CD14-positive monocyte (primary cell): ENCODE measurements around the gene KANK2. TPM values are rescaled to one million over a fixed set of nuclear protein-coding genes. Genes with fewer than 3 reads are reported as not detected.

Experiments used
- DNase-seq, 3 donors: peaks; one replicate each; pipeline ENCODE4 v3.0.0-alpha.2; 2011 to 2022
- H2AFZ ChIP-seq: 2 replicates; pipeline ENCODE4 v1.6.0; 2012; ENCODE audit warnings: mild to moderate bottlenecking, low read depth, low read length, inconsistent platforms; ENCODE audit not compliant: insufficient read depth, poor library complexity, severe bottlenecking
- H3K27ac ChIP-seq, 2 donors: 1 replicate in 1 of 2; 2 replicates in 1 of 2; pipeline ENCODE4 v1.5.1; 2012 to 2013; ENCODE audit warnings: low read length in 2 of 2, control low read depth in 1 of 2, inconsistent platforms in 1 of 2, low read depth in 1 of 2, mild to moderate bottlenecking in 1 of 2
- H3K27me3 ChIP-seq, 2 donors: one replicate each; pipeline versions ENCODE4 v1.6.0 to v1.6.1; 2011 to 2013; ENCODE audit warnings: low read length in 2 of 2; ENCODE audit not compliant: control insufficient read depth in 2 of 2, insufficient read depth in 2 of 2
- H3K36me3 ChIP-seq, 2 donors: replicated peaks in 1 of 2; 1 replicate in 1 of 2; 2 replicates in 1 of 2; pipeline versions ENCODE4 v1.5.1 to v1.6.1; 2012 to 2013; ENCODE audit warnings: low read length in 2 of 2, control low read depth in 1 of 2, inconsistent platforms in 1 of 2, mild to moderate bottlenecking in 1 of 2; ENCODE audit not compliant: insufficient read depth in 2 of 2, control insufficient read depth in 1 of 2
- H3K4me1 ChIP-seq, 2 donors: 1 replicate in 1 of 2; 2 replicates in 1 of 2; pipeline versions ENCODE4 v1.5.1 to v1.6.1; 2012 to 2013; ENCODE audit warnings: low read length in 2 of 2, control low read depth in 1 of 2, inconsistent platforms in 1 of 2, mild to moderate bottlenecking in 1 of 2, moderate library complexity in 1 of 2; ENCODE audit not compliant: insufficient read depth in 2 of 2, control insufficient read depth in 1 of 2
- H3K4me2 ChIP-seq: replicated peaks from 2 replicates; pipeline ENCODE3; 2012; ENCODE audit warnings: low read length, moderate library complexity, mild to moderate bottlenecking; ENCODE audit not compliant: poor library complexity, severe bottlenecking; ENCODE audit errors: extremely low read depth
- H3K4me3 ChIP-seq, 3 experiments: fragments of 200-600 bp in 1 of 3; sonication (generic) in 1 of 3; replicated peaks in 1 of 3; 1 replicate in 2 of 3; 2 replicates in 1 of 3; pipeline ENCODE4 v1.5.1; 2011 to 2013; ENCODE audit warnings: low read length in 3 of 3, mild to moderate bottlenecking in 3 of 3, control low read depth in 2 of 3, low read depth in 2 of 3, inconsistent platforms in 1 of 3, moderate library complexity in 1 of 3
- H3K79me2 ChIP-seq: 2 replicates; pipeline ENCODE4 v1.6.0; 2012; ENCODE audit warnings: mild to moderate bottlenecking, control low read depth, inconsistent platforms, low read length, moderate library complexity; ENCODE audit not compliant: insufficient read depth
- H3K9ac ChIP-seq: 2 replicates; pipeline ENCODE4 v1.6.0; 2017; ENCODE audit warnings: low read length, mild to moderate bottlenecking; ENCODE audit not compliant: insufficient read depth, poor library complexity, severe bottlenecking
- H3K9me3 ChIP-seq, 2 donors: replicated peaks in 1 of 2; 1 replicate in 1 of 2; 2 replicates in 1 of 2; pipeline versions ENCODE4 v1.5.1 to v1.6.1; 2012 to 2013; ENCODE audit warnings: low read length in 2 of 2, control low read depth in 1 of 2; ENCODE audit not compliant: control insufficient read depth in 1 of 2, insufficient read depth in 1 of 2
- H4K20me1 ChIP-seq: 2 replicates; pipeline ENCODE4 v1.6.0; 2012; ENCODE audit warnings: mild to moderate bottlenecking, low read length, control low read depth, moderate library complexity; ENCODE audit not compliant: insufficient read depth
- H3K27ac Mint-ChIP-seq, 7 donors: one replicate each; pipeline ENCODE4 v1.8.0; 2020; ENCODE audit warnings: mild to moderate bottlenecking in 7 of 7, mixed read lengths in 7 of 7, moderate library complexity in 6 of 7, inconsistent platforms in 2 of 7
- H3K27me3 Mint-ChIP-seq, 3 donors: one replicate each; pipeline ENCODE4 v1.8.0; 2021 to 2022; ENCODE audit warnings: low read depth in 3 of 3, mild to moderate bottlenecking in 3 of 3, mixed read lengths in 3 of 3, moderate library complexity in 3 of 3, inconsistent platforms in 1 of 3
- H3K36me3 Mint-ChIP-seq, 2 donors: one replicate each; pipeline ENCODE4 v1.8.0; 2020; ENCODE audit warnings: mixed read lengths in 2 of 2, inconsistent platforms in 1 of 2, mild to moderate bottlenecking in 1 of 2
- H3K4me1 Mint-ChIP-seq: one replicate; pipeline ENCODE4 v1.8.0; 2020; ENCODE audit warnings: mild to moderate bottlenecking, mixed read lengths
- H3K4me3 Mint-ChIP-seq, 2 donors: one replicate each; pipeline ENCODE4 v1.8.0; 2020; ENCODE audit warnings: mild to moderate bottlenecking in 2 of 2, mixed read lengths in 2 of 2, moderate library complexity in 1 of 2
- H3K9me3 Mint-ChIP-seq, 7 donors: one replicate each; pipeline ENCODE4 v1.8.0; 2020 to 2022; ENCODE audit warnings: mixed read lengths in 7 of 7, mild to moderate bottlenecking in 6 of 7, moderate library complexity in 6 of 7, inconsistent platforms in 2 of 7
- WGBS: methylation state at CpG from one replicate; pipeline ENCODE4 v1.1.5; 2013; ENCODE audit warnings: missing lambda C conversion rate; ENCODE audit not compliant: insufficient coverage; 5-methylcytosine and 5-hydroxymethylcytosine counted together
- intact Hi-C, 2 donors: fragments of 100-400 bp; cut with micrococcal nuclease; formaldehyde crosslinking; loops; one replicate each; pipeline versions ENCODE4 v1.15.0 to v1.15.1; 2023
- polyA plus RNA-seq, 3 donors: library from polyadenylated mRNA; depleted of rRNA in 1 of 3; unstranded in 2 of 3; stranded (reverse) in 1 of 3; fragments of 300-500 nt in 2 of 3; fragments of >200 nt in 1 of 3; fragmentation: Illumina TruSeq in 2 of 3; gene quantifications; 1 replicate in 2 of 3; 2 replicates in 1 of 3; pipeline ENCODE4 v1.2.3, GENCODE V29; 2012 to 2021
- TF ChIP-seq, protein P1 (sequence below): fragments of 200-600 bp; IDR thresholded peaks from one replicate; pipeline ENCODE4 v1.8.0; 2022; ENCODE audit warnings: antibody characterized with exemption, mild to moderate bottlenecking

Gene KANK2
- polyA plus RNA-seq, 3 donors, result 0.40 to 1.3 (median 0.64) TPM

DNA sequence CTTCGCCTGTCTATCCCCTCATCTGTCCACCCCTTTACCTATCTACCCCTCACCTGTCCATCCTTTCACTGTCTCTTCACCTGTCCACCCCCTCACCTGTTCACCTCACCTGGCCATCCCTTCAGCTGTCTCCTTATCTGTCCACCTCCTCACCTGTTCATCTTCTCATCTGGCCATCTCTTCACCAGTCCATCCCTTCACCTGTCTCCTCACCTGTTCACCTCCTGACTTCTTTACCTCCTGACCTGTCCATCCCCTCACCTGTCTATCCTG, 13.2 kb upstream of the KANK2 start:
- Mint-ChIP-seq H3K9me3 (peaks cover 0 to 15% (median 3%) of the 10 kb centered on the region in 7 donors), H3K4me3 (no peak overlapping the region)
- H2AFZ ChIP-seq, result no peak overlapping the region

DNA sequence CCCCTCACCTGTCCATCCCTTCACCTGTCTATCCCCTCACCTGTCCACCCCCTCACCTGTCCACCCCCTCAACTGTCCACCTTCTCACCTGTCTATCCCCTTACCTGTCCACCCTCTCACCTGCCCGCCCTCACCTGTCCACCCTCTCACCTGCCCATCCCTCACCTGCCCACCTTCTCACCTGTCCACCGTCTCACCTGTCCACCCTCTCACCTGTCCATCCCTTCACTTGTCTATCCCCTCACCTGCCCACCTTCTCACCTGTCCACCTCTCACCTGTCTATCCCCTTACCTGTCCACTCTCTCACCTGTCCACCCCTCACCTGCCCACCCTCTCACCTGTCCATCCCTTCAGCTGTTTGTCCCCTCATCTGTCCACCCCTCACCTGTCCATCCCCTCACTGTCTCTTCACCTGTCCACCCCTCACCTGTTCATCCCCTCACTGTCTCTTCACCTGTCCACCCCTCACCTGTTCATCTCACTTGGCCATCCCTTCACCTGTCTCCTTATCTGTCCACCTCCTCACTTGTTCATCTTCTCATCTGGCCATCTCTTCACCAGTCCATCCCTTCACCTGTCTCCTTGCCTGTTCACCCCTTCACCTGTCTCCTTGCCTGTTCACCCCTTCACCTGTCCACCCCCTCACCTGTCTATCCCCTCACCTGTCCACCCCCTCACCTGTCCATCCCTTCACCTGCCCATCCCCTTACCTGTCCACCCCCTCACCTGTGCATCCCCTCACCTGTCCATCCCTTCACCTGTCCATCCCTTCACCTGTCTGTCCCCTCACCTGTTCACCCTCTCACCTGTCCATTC, 12.7 kb upstream of the KANK2 start:
- no peak for DNase-seq
- Histone ChIP-seq H3K27me3 (no peaks in the 10 kb centered on the region), H3K9ac (no peak overlapping the region), H3K9me3 (peaks cover 0 to 4% of the 10 kb centered on the region in 2 donors), H3K4me1 (no peaks in the 10 kb centered on the region), H3K4me2 (no peak overlapping the region), H3K36me3 (no peaks in the 10 kb centered on the region), H3K27ac (no peak overlapping the region), H2AFZ (no peak overlapping the region), H4K20me1 (no peaks in the 10 kb centered on the region), H3K4me3 (no peak overlapping the region), H3K79me2 (no peaks in the 10 kb centered on the region)
- H3K4me3 Mint-ChIP-seq, result no peak overlapping the region
- H3K27ac Mint-ChIP-seq, result peak overlapping the region in 3 of 7 donors; percentile 40 to 68 (median 47)
- intact Hi-C loops, result loop anchor here in 1 of 2 donors (5.0 kb wide), 1 partner anchor 173 kb away; no protein-coding TSS in a partner anchor
- peaks cover 0 to 12% (median 3%) of the 10 kb centered on the region in 7 donors for H3K9me3 Mint-ChIP-seq
- WGBS, result 81% methylated on average over 2 of the region's 2 CpGs
- peaks cover 2 to 28% (median 8%) of the 10 kb centered on the region in 3 donors for H3K27me3 Mint-ChIP-seq
- peaks cover under 1% of the 10 kb centered on the region for H3K4me1 Mint-ChIP-seq
- TF ChIP-seq, protein P1, sequence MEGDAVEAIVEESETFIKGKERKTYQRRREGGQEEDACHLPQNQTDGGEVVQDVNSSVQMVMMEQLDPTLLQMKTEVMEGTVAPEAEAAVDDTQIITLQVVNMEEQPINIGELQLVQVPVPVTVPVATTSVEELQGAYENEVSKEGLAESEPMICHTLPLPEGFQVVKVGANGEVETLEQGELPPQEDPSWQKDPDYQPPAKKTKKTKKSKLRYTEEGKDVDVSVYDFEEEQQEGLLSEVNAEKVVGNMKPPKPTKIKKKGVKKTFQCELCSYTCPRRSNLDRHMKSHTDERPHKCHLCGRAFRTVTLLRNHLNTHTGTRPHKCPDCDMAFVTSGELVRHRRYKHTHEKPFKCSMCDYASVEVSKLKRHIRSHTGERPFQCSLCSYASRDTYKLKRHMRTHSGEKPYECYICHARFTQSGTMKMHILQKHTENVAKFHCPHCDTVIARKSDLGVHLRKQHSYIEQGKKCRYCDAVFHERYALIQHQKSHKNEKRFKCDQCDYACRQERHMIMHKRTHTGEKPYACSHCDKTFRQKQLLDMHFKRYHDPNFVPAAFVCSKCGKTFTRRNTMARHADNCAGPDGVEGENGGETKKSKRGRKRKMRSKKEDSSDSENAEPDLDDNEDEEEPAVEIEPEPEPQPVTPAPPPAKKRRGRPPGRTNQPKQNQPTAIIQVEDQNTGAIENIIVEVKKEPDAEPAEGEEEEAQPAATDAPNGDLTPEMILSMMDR, result no peak
- no peaks in the 10 kb centered on the region for H3K36me3 Mint-ChIP-seq

More for the DNA sequence above, 13.2 kb upstream of the KANK2 start:
- Histone ChIP-seq H3K79me2 (no peaks in the 10 kb centered on the region), H3K27ac (no peak overlapping the region), H3K27me3 (no peaks in the 10 kb centered on the region), H3K9ac (no peak overlapping the region), H3K9me3 (peaks cover 0 to 4% of the 10 kb centered on the region in 2 donors), H3K36me3 (no peaks in the 10 kb centered on the region), H3K4me3 (no peak overlapping the region), H3K4me1 (no peaks in the 10 kb centered on the region), H3K4me2 (no peak overlapping the region), H4K20me1 (no peaks in the 10 kb centered on the region)
- Mint-ChIP-seq H3K27ac (peak overlapping the region in 3 of 7 donors; percentile 40 to 77 (median 47)), H3K36me3 (no peaks in the 10 kb centered on the region), H3K27me3 (peaks cover 2 to 28% (median 8%) of the 10 kb centered on the region in 3 donors), H3K4me1 (no peaks in the 10 kb centered on the region)
- no peak for DNase-seq
- WGBS, result 83% methylated on average over 1 of the region's 1 CpG
- intact Hi-C loops, result no loop called here
- TF ChIP-seq, protein P1, result no peak
